Lower leg skin (tissue), 4 donors: ENCODE results near the gene LEKR1. TPM values are rescaled to one million over a fixed set of nuclear protein-coding genes. Genes with fewer than 3 reads are reported as not detected.

Experiments
- DNase-seq, 2 donors: peaks; one replicate each; pipeline ENCODE4 v3.0.0-alpha.2; 2019; ENCODE audit warnings: low spot score in 2 of 2
- H3K4me3 ChIP-seq: fragments of 200-600 bp; sonication (generic); 2 replicates; pipeline ENCODE4 v1.5.1; 2017; ENCODE audit warnings: mild to moderate bottlenecking, low read depth; ENCODE audit not compliant: poor library complexity, severe bottlenecking
- POLR2A ChIP-seq, 2 donors: fragments of 450-650 bp; IDR thresholded peaks; one replicate each; pipeline ENCODE4 v1.6.1; 2016 to 2017; ENCODE audit warnings: antibody characterized with exemption in 2 of 2, mild to moderate bottlenecking in 1 of 2, moderate library complexity in 1 of 2
- WGBS, 2 donors: methylation state at CpG; one replicate each; pipeline ENCODE4 v1.1.5; 2018; 5-methylcytosine and 5-hydroxymethylcytosine counted together
- intact Hi-C: fragments of 100-400 bp; cut with DNase I; formaldehyde crosslinking; loops from one replicate; pipeline ENCODE4 v1.15.0; 2023; ENCODE audit warnings: low total_unique reads
- total RNA-seq, 4 donors: library from RNA; depleted of rRNA; stranded (reverse); fragments of >200 nt; gene quantifications; one replicate each; pipeline ENCODE4 v1.1.0, GENCODE V29; 2016
- TF ChIP-seq, protein P1 (sequence below), 3 donors: fragments of 450-650 bp; IDR thresholded peaks; one replicate each; pipeline ENCODE4 v1.5.1; 2016; ENCODE audit warnings: antibody characterized with exemption in 3 of 3, mild to moderate bottlenecking in 3 of 3, moderate library complexity in 2 of 3

LEKR1 gene
- total RNA-seq, 4 donors from 2014 or later: 0.39 to 2.5 (median 0.89) TPM; not detected in 1

- 86 to 88% methylated on average over 1 of the region's 1 CpG for WGBS, 2 donors
- intact Hi-C loops: no loop called here
- no peak overlapping the region for H3K4me3 ChIP-seq
- no peak for DNase-seq
- TF ChIP-seq, protein P1, sequence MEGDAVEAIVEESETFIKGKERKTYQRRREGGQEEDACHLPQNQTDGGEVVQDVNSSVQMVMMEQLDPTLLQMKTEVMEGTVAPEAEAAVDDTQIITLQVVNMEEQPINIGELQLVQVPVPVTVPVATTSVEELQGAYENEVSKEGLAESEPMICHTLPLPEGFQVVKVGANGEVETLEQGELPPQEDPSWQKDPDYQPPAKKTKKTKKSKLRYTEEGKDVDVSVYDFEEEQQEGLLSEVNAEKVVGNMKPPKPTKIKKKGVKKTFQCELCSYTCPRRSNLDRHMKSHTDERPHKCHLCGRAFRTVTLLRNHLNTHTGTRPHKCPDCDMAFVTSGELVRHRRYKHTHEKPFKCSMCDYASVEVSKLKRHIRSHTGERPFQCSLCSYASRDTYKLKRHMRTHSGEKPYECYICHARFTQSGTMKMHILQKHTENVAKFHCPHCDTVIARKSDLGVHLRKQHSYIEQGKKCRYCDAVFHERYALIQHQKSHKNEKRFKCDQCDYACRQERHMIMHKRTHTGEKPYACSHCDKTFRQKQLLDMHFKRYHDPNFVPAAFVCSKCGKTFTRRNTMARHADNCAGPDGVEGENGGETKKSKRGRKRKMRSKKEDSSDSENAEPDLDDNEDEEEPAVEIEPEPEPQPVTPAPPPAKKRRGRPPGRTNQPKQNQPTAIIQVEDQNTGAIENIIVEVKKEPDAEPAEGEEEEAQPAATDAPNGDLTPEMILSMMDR (IDR thresholded peaks at IDR 0.05): no peak
- no peak for TF ChIP-seq POLR2A (IDR thresholded peaks at IDR 0.05)
These were observed 94.2 kb downstream of the LEKR1 start for GRCh38 chr3:156920399-156920798.

DNA sequence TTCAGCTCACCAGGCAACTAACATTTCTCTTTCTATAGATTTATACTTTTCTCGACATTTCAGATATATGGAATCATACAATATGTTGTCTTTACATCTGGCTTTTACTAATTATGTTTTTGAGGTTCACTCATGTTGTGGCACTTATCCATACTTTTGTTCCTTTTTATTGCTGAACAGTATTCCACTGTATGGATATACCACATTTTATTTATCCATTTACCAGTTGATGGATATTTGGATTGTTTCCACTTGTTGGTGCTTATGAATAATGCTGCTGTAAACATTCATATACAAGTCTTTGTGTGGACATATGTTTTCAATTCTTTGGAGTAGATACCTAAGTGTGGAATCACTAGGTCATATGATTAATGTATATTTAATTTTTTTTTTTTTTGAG, 97.2 kb downstream of the LEKR1 start:
- DNase-seq: no peak
- WGBS, 2 donors: 92 to 100% methylated on average over 1 of the region's 1 CpG
- TF ChIP-seq POLR2A (IDR thresholded peaks at IDR 0.05): no peak
- TF ChIP-seq, protein P1 (IDR thresholded peaks at IDR 0.05): no peak
- no peak overlapping the region for H3K4me3 ChIP-seq
- intact Hi-C loops: no loop called here

GRCh38 chr3:156938724-156939123, 112.6 kb downstream of the LEKR1 start:
- 88 to 93% methylated on average over 2 of the region's 2 CpGs for WGBS, 2 donors
- intact Hi-C loops: no loop called here
- no peak overlapping the region for H3K4me3 ChIP-seq
- TF ChIP-seq, protein P1 (IDR thresholded peaks at IDR 0.05): no peak
- no peak for TF ChIP-seq POLR2A (IDR thresholded peaks at IDR 0.05)
- no peak for DNase-seq

GRCh38 chr3:156939315-156939714, 113.2 kb downstream of the LEKR1 start:
- intact Hi-C loops: no loop called here
- WGBS, 2 donors: 87 to 96% methylated on average over 1 of the region's 1 CpG
- TF ChIP-seq, protein P1 (IDR thresholded peaks at IDR 0.05): no peak
- TF ChIP-seq POLR2A (IDR thresholded peaks at IDR 0.05): no peak

DNA sequence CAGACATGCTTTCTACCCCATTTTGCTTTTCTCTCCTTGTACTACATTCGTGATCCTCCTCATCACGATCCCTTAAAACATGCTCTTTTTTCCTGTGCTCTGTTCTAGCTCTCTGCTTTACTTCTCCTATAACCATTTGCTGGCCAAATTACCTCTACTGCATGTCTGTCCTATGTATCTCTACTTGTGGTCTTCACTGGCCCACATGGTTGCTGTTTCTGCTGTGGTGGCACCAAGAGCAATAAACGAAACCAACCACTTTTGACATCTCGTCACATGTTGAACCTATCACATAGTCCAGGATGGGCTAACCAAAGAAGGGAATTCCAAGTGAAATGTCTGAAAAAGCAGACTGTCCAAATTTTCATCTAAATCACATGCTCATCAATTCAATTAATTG, 115.2 kb downstream of the LEKR1 start:
- no peak for DNase-seq
- TF ChIP-seq, protein P1 (IDR thresholded peaks at IDR 0.05): no peak
- TF ChIP-seq POLR2A (IDR thresholded peaks at IDR 0.05): no peak
- WGBS, 2 donors: 86 to 87% methylated on average over 4 of the region's 4 CpGs
- intact Hi-C loops: no loop called here
- H3K4me3 ChIP-seq: no peak overlapping the region

More at GRCh38 chr3:156939315-156939714, 113.2 kb downstream of the LEKR1 start:
- no peak for DNase-seq
- H3K4me3 ChIP-seq: no peak overlapping the region
